GM12801 (cell line): ENCODE data around the gene EXOC6B.

Source experiments
- CTCF ChIP-seq: IDR thresholded peaks from one replicate; pipeline ENCODE4 v1.5.1; 2011; ENCODE audit warnings: control low read depth; ENCODE audit not compliant: insufficient read length; ENCODE audit errors: extremely low read depth

EXOC6B gene

GRCh38 chr2:72156872-72157271 is 669.0 kb downstream of the EXOC6B start:
- no peak for TF ChIP-seq CTCF

GRCh38 chr2:72155737-72156136 is 670.1 kb downstream of the EXOC6B start:
- TF ChIP-seq CTCF, result no peak

- no peak for TF ChIP-seq CTCF
Observed at GRCh38 chr2:72155151-72155550, 670.7 kb downstream of the EXOC6B start.

- TF ChIP-seq CTCF, result no peak
Observed at GRCh38 chr2:72154386-72154975, 671.4 kb downstream of the EXOC6B start.

- TF ChIP-seq CTCF, result no peak
Observed at GRCh38 chr2:72153924-72154323, 671.9 kb downstream of the EXOC6B start.

- TF ChIP-seq CTCF, result no peak
Observed at GRCh38 chr2:72153026-72153791, 672.6 kb downstream of the EXOC6B start.

- TF ChIP-seq CTCF, result no peak
Observed at GRCh38 chr2:72150861-72151356, 674.9 kb downstream of the EXOC6B start.
